ENCODE results near the gene GTF2F2.
"Not testable (repeated sequence)": the region's sequence is repeated elsewhere in the genome, so short reads cannot be mapped to it uniquely, and the experiment has no call there.

The GTF2F2 gene

DNA sequence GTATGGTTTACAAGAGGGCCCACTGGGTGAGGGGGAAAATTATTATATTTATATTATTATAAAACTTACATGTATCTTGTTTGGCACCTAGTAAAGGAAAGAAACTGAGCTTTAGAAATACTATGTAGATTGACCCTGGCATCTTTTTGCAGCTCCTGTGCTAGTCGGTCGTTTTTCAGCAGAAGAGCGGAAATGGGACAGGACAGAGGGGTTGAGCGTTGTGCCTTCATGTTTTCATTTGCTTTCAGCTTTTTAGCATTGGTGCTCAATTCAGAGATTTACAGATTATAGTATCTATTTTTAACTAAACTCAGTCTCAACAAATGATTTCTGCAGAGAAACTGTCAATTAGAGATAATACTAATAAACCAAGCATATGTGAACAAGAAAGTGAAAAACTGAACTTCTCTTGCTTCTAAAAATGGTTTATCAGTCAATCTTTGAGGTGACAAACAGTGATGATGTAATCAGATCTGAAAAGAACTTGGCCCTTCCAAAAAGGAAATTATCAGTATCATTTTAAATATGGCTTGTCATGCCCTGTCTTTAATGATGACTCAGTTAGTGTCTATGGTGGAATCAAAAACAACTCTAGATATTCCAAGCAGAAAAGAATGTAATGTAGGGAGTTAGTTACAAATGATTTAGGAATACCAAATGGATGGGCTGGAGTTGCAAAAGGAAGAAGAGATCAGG is 137.5 kb downstream of the GTF2F2 start:
- no peak for DNase-seq

DNA sequence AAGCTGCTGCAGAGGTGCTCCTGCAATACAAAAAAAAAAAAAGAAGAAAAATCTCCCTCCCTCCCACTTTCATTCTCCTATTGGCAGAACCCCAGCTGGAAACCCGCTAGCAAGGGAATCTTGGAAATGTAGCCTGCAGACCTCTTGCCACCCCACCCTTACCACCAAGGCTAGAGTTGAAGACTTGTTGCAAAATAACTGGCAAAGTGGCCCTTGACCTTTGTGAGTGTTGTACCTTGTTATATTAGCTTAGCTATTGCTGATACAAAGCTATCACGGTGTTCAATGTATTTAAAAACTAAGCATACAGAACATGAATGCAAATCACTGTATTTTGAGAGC is 138.0 kb downstream of the GTF2F2 start:
- no peak for DNase-seq

DNA sequence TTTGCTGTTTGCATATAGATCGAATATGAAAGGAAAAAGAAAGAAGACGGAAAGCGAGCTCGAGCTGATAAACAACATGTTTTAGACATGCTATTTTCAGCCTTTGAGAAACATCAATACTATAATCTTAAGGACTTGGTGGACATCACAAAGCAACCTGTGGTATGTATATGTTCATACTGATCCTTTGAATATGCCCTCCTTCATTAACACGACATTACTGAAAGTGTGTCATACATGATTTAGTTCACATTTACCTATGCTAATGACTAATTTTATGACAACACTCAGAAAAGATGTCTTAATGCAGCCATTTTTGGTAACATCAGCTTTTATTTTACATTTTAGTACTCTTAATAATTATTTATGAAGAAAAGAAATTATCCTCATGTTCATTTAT is 146.9 kb downstream of the GTF2F2 start:
- no peak for DNase-seq

DNA sequence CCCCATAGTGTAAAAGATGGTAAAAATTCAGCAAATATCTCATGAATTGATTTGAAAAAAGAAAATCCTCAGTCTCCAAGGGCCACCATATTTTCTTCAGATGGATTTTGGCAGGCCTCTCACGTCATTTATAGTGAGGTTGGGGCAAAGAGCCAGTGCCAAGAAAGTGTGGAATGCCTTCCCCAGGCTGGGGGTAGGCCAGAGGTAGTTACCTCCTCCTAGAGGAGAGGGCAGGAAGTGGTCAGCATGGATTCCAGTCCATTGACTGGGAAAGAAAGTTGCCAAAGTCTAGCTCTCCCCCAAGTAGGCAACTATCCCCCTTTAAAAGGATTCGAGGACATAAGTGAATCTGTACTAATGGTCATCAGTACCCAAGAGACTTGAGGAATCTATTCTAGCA is 148.9 kb downstream of the GTF2F2 start:
- no peak for DNase-seq

DNA sequence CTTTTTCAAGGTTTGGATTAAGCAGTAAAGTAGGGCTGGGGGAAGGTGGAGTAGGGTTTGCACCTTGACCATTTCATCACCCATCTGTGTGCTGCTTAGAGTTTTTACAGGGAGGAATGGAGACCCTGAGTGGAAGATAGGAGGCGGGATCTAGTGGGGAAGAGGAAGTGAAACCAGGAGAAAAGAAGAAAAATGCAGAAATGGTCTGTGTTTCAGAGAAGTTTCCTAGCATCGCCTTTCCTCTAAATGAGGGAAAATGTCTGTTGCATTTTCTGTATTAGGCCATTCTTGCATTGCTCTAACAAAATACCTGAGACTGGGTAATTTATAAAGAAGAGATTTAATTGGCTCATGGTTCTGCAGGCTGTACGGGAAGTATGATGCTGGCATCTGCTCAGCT is 156.6 kb downstream of the GTF2F2 start:
- no peak for DNase-seq

DNA sequence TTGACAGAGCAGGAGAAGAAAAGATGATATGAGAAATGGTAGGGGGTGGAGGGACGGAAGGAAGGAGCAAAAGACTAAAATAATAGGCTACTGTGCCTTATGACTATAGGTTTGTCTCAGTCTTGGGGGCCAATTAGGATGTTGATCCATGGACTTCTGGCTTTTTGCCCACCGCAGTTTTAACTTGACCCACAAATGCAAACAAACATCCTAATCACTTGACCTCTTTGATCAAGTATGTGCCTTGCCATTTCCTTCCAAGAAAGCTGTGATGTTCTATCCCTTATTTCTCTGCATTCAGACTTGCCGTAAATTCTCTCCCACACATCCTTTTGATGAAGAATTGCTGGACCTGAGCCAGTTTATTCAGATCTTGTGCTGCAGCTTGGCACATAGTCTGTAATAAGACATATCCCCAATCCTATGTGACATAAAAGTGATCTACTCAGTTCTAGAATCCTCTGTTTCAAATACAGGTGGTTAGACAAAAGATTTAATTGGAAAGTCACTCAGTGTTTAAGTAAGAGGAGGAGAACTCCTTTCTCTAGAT is 157.9 kb downstream of the GTF2F2 start:
- DNase-seq = peak in 1 of 2 experiments; percentile 12

DNA sequence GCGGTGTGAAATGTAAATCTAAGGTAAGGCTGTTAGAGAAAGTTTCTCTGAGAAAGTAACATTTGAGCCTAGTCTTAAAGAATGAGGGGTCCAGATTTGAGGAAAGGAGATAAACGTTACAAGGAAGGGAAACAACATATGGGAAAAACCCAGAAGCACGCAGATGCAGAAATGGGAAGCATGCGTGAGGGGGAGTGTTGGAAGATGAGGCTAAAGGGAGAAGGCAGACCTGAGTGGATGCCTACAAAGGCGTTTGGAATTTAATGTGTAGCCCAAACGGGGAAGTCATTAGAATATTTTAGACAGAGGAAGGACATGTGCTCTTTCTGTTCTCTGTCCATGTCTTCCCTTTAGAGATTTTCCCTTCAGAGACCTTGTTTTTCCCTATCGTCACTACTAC is 159.7 kb downstream of the GTF2F2 start:
- DNase-seq = no peak

DNA sequence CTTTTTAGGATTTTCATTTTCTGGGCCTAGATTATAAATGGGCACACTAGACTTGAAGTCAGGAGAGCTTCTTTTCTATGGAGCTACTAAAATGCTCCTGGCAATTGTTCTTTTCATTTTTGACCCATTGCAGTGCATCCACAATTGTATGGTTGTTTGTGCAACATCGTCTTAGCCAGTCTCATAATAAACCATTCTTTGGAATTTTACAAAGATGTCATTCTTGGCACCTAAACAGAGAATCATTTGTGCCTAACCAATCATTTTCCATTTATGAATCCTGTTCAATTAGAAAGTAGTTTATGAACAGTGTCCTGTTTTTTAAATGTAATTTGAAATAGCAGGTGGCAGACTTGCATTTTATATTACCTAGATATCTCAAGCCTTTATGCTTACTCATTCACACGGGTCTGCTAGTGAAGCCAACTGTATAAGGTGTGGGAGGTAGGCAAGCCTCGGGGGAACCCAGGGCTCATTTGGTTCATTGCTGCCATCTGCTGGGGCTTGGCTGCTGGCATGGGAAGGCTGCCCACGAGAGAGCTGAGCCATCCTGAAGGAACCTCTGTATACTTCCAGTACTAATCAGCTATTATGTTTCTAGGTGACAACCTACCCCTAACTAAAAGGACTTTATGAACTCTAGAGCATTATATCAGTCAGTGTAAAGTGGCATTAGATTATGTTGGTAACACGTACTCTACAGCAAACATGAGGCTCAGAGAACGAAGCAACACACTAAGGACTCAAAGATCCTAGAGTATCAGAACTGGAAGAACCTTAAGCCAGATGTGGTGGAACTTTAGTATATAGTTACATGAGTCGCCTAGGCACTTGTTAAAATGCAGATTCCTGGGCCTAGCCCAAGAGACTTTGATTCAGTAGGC is 160.7 kb downstream of the GTF2F2 start:
- peak; percentile 27 to 77 for DNase-seq

DNA sequence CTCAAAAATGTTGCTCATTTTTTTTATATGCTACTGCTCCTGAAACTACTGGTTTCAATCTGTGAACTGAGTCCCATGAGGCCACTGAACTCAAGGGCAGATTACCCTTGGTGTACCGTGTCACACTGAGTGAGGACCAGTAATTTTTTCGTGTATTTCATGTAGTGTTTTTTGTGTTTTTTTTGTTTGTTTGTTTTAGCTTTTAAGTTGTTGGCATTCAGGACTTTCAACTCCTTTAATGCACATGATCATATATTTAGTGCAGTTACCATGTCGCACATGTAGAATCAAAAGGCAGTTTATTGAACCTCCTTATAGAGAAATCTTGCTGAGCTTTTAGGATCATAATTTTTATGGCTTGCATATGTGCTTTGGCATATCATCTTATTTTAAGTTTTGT is 162.7 kb downstream of the GTF2F2 start:
- DNase-seq = no peak

DNA sequence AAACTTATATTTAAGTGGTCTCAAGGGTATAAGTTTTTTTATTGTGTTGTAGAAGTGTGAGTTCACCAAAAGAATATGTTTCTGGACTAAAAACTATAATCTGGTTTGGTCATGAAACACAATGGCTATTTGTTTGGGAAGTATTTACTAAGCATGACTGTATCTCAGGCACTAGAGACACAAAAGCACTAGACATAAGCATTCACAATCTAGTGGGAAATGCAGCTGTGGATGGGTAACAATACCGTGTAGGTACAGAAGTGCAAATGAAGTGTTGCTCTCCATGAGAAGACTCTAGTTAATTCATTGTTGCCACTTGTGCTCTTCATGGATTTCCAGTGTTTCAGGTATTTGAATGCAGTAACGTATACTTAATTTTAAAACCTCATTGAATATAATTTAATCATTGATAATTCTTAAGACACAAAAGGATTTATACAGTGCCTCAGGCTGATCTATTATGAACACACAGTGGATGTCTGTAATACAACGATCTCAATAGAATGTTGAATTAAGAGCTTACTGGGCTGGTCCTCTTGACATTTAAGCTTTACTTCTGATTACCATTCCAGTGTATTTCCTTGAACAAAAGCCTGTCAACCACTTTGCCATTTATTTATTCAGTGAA is 169.7 kb downstream of the GTF2F2 start:
- DNase-seq = no peak

DNA sequence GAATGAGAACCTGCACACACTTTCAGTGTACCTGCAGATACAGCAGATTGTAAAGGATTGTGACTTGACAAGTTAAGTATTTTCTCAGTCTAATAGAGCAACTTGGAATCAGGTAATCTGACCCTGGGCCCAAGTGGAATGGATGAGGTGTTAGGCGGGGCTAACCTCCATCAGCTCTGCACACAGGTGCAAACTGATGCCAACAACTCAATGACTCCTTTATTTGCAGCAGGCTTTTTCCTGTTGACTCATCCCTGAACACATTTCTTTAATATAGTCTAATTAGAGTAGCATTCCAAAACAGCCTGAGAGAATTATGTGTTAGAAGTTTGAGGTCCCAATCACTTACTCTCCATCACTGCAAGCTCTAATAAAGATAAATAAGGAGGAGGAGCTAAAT is 171.9 kb downstream of the GTF2F2 start:
- DNase-seq = no peak

DNA sequence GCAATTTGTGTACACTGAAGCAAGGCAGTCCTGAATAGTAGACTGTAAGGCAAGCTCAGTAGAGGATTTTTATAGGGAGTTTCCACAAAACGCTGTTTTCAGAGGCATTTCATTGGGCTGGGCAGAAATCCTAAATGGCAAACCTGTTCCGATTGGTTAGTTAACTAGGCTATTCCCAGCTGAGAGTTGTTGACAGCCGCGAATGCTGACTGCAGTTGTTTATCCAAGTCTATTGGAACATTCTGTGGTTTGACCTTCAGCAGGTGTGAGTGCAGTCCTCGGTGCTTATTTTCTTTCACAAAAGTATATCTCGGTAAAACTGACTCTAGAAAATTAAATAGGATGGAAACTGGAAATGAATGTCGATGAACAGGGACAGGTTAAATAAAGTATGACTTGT is 175.2 kb downstream of the GTF2F2 start:
- DNase-seq = no peak

DNA sequence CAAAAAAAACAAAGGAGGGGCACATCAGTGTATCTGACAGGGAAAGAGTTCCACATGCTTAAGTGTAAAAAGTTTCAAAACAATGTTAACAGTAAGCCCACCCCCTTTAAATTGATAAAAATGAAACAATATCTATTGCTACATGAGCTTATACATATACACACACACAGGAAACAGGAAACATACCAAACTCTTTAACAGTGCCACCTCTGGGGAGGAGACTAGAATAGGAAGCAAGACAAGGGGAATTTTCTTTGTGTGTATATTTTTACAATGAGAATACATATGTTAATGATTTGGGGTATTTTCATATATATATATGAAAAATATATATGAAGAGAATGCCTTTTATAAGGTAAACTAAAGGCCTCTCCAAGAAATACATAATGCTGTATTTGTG is 175.9 kb downstream of the GTF2F2 start:
- DNase-seq = no peak

DNA sequence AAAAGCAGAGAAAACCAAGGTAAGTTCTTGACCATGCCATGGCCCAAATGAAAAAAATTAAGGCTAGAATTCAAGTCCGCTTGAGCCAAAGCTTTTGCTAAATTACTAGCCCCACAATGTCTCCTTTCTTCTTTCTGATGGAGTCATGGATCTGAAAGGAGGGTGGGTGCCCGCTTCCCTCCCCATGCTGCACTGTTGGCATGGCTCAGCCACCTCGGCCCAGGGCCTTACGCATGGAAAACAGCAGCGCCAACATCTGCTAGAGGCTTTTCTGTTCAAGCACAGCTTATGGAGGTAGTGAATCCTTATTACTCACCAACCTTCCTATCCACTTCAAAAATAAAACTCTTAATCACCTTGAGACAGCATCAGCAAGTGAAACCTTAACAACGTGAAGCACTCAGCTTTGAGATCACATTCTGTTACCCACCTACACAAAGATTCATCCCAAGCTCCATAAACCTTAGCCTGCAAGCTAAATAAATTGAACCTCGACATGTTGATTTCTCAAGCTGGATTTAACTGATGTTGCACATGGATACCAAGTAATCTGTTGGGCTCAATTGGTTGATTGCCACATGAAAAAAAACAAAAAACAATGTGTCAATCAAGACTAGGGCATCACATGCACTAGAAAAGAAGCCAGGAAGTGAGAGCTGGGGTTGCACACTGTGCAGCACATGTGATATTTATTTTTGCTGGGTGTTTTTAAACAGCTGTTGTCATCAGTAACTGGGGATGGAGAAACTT is 177.3 kb downstream of the GTF2F2 start:
- no peak for DNase-seq

DNA sequence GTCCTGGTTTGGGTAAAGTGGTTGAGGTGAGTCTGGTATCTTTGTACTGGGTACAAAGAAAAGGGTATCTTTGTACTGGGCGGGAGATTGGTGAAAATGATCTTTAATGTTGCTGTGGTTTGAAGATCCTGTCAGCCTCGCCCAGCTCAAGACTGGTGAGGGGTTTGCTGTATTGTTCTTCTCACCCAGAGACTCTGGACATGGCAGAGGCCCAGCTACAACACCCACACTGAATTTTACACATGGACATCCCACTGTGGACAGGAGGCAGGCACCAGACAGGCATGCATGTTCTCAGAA is 177.8 kb downstream of the GTF2F2 start:
- DNase-seq = no peak

DNA sequence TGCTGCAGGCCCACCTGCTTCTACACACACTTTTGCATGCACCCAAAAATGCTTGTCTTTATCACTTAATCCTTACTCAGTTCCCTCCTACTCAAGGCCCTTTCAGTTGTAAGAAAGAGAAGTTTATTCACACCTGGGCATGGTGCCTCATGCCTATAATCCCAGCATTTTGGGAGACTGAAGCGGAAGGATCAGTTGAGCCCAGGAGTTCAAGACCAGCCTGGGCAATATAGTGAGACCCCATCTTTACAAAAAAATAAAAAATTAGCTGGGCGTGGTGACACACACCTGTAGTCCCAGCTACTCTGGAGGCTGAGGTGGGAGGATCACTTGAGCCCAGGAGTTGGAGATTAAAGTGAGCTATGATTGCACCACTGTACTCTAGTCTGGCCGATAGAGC is 178.2 kb downstream of the GTF2F2 start:
- DNase-seq = not testable (repeated sequence)

DNA sequence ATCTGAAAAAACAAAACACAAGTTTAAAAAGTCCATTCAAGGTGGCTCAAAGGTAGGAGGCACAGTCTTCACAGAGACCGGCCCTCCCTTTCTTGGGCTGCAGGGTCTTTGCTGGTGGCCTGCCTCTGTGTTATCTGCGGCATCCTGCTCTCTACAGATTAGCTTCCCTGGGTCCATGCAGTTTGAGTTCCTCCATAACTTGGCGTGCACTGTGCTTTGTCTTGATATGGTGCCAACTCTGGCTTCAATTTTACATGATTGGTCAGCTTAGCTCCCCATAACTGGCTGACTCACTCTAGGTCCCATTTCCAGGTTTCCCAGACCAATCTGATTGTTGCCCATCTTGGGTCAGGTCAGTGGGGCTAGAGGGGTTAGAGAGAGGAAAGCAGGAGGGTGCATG is 178.9 kb downstream of the GTF2F2 start:
- DNase-seq = peak in 1 of 2 experiments; percentile 35

DNA sequence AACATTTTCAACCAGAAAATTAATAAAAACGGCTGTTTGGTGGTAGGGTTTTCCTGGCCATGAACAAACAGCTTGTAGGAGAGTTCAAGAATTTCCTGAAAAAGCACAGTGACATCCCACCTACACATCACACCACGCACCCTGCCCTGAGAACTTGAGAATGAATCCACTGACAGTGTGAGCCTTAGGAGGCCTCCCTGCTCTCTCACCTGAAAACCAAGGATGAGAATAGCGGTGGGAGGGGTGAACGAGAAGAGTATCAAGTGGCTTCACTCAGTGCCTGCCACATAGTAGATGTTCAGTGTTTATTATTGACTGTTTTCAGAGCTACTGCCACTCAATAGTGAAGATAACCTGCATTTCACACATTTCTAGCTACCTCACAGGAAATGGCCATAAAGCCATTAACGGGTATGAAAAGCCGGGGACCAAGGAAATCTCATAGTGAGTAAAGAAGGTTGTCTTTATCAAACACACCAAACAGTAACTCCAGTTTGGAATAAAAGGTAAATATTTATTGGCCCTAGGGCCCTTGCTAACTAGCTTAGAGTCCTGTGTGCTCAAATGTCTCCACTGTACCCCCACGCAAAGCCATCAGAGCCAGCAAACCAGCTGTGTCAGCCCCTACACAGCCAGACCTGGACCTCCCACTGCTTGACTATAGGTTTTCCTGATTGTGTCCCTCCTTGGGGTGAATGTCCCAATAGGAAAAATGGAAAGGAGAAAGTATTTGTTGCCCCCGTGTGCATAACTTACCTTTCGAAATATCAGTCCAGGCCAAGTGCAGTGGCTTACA is 180.1 kb downstream of the GTF2F2 start:
- DNase-seq = no peak

DNA sequence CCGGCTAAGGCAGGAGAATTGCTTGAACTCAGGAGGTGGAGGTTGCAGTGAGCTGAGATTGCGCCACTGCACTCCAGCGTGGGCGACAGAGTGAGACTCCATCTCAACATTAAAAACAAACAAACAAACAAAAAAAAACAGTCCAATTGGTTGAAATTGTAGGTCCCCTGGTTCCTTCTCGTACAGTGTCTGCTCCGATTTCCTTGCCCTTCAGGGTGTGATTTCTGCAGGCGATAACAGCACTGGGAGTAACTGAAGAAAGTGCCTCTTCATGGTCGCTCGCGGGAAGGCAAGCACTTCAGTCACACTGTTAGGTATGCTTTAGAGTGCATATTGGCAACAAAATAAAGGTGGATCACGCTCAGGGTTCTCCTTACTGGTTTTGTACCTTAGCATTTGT is 181.0 kb downstream of the GTF2F2 start:
- no peak for DNase-seq

DNA sequence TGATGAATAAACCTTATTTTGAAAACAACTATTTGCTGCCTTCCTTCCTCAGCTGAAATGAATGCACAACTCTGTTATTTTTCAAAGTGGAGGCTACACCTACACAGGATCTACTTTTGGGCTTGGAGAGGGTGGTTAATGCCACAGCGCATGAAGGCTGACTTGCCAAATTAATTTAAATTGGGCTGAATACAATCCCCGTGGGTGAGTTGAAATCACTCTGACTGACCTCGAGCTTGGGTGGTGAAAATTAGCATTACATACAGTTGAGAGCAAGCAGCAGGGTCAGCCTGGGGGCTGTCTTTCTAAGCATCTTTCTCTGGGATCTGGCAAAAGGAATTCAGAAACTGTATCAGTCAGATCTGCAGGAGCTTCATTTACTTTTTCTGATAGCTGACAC is 182.2 kb downstream of the GTF2F2 start:
- no peak for DNase-seq

DNA sequence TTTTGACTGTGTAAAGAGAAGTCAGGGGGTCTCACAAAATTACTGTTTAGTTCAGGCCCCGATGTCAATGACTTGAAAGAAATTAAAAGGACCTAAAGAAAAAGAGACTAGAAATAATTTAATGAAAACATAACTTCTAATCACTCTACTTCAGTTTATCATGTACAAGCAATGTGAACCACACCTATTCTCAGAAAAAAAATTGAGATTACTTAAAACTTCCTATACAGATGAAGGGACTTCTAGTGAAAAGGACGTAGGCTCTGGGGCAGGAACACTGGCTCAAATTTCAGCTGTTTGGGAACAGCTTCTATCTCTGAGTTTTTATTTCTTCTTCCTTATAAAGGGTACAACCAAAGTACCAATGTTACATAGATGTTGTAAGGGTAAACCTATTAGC is 182.7 kb downstream of the GTF2F2 start:
- no peak for DNase-seq

DNA sequence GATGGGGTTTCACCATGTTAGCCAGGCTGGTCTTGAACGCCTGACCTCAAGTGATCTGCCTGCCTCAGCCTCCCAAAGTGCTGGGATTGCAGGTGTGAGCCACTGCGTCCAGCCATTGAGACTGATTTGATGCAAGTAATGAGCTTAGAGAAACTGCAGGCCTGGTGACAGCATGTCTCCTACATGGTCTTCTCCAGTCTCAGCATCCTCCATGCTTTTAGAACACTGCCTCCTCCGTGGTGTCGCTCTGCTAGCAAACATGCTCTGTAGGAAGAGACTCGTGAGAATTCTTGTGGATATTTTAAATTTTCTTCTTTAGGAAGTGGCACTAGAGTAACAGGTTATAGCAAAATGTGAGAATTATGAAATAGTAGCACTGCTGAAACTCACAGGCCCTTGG is 183.6 kb downstream of the GTF2F2 start:
- no peak for DNase-seq

All from NCI-H446 (cell line).